Panc1 (cell line): ENCODE results near the gene CARMIL1. TPM values are rescaled to one million over a fixed set of nuclear protein-coding genes. Genes with fewer than 3 reads are reported as not detected.

ENCODE experiments used
- ATAC-seq: fragments of 200-7000 bp; cut with Tn5 transposase; 2 replicates; pipeline ENCODE4 v1.9.1; 2020; ENCODE audit warnings: mild to moderate bottlenecking, moderate library complexity
- BruUV-seq: library from RNA; stranded (reverse); fragments of 400-500 nt; replicated peaks from 2 replicates; lab custom pipeline; 2021; lab: Mats Ljungman, UMichigan
- CTCF ChIA-PET: fragments of 300-600 bp; sonication (Branson Sonifier 250); formaldehyde crosslinking; loops from one replicate; lab custom pipeline; 2022; ENCODE audit warnings: antibody characterized with exemption; lab: Charles Lee
- POLR2A ChIA-PET: fragments of 300-600 bp; sonication (Branson Sonifier 250); formaldehyde crosslinking; loops from one replicate; lab custom pipeline; 2022; ENCODE audit warnings: antibody characterized with exemption; lab: Charles Lee
- DNase-seq: peaks from one replicate; pipeline ENCODE4 v3.0.0-alpha.2; 2010; ENCODE audit warnings: low read depth, low spot score
- H3K27ac ChIP-seq: 2 replicates; pipeline ENCODE4 v1.5.1; 2011; ENCODE audit warnings: mild to moderate bottlenecking, low read length, inconsistent platforms
- H3K27me3 ChIP-seq: fragments of 200-500 bp; sonication (Bioruptor generic); 2 replicates; pipeline ENCODE4 v1.6.0; 2014; ENCODE audit warnings: low read length, inconsistent platforms; ENCODE audit not compliant: control insufficient read depth, insufficient read depth
- H3K36me3 ChIP-seq: fragments of 200-500 bp; sonication (Bioruptor generic); 2 replicates; pipeline ENCODE4 v1.5.1; 2014; ENCODE audit warnings: inconsistent platforms, mild to moderate bottlenecking, low read length, moderate library complexity; ENCODE audit not compliant: control insufficient read depth, insufficient read depth
- H3K4me1 ChIP-seq: 2 replicates; pipeline ENCODE4 v1.5.1; 2011; ENCODE audit warnings: inconsistent platforms, mild to moderate bottlenecking, low read length, moderate library complexity; ENCODE audit not compliant: control insufficient read depth, insufficient read depth
- H3K4me3 ChIP-seq, 2 experiments: 2 replicates each; pipeline ENCODE4 v1.5.1; 2011 to 2012; ENCODE audit warnings: low read depth in 2 of 2, low read length in 2 of 2, mild to moderate bottlenecking in 2 of 2, inconsistent platforms in 1 of 2, moderate library complexity in 1 of 2
- H3K9me3 ChIP-seq: fragments of 200-500 bp; sonication (Bioruptor generic); 2 replicates; pipeline ENCODE4 v1.5.1; 2014; ENCODE audit warnings: low read depth, mild to moderate bottlenecking, inconsistent platforms, low read length, moderate library complexity; ENCODE audit not compliant: control insufficient read depth, insufficient read depth
- POLR2AphosphoS5 ChIP-seq: IDR thresholded peaks from 2 replicates; pipeline ENCODE4 v1.6.1; 2012; ENCODE audit warnings: mild to moderate bottlenecking, low read depth, low read length, moderate library complexity
- SIN3A ChIP-seq: IDR thresholded peaks from 2 replicates; pipeline ENCODE4 v1.6.1; 2012; ENCODE audit warnings: low read depth, mild to moderate bottlenecking, low read length, moderate library complexity, borderline replicate concordance; ENCODE audit not compliant: insufficient read depth
- TCF7L2 ChIP-seq: IDR thresholded peaks from 2 replicates; pipeline ENCODE4 v1.6.1; 2011; ENCODE audit warnings: mild to moderate bottlenecking, low read depth, low read length, inconsistent platforms
- in situ Hi-C: cut with HindIII; loops from 2 replicates; pipeline ENCODE4 v1.10.0; 2016; ENCODE audit warnings: low sequenced_read_pairs, low pct_unique_long_range_greater_than_20kb
- intact Hi-C: fragments of 100-400 bp; cut with micrococcal nuclease; formaldehyde crosslinking; loops from one replicate; pipeline ENCODE4 v1.10.0; 2022; ENCODE audit not compliant: unreplicated experiment
- total RNA-seq: library from RNA; stranded (reverse); gene quantifications from one replicate; pipeline ENCODE4 v1.2.1, GENCODE V29; 2021; ENCODE audit not compliant: unreplicated experiment
- TF ChIP-seq, protein P1 (sequence below): fragments of 450-650 bp; IDR thresholded peaks from 2 replicates; pipeline ENCODE4 v1.5.1; 2017; ENCODE audit warnings: mild to moderate bottlenecking
- TF ChIP-seq, protein P2 (sequence below), 2 experiments: IDR thresholded peaks; 2 replicates each; pipeline ENCODE4 v1.6.1; 2011 to 2012; ENCODE audit warnings: low read depth in 2 of 2, control low read depth in 1 of 2, low read length in 1 of 2, mild to moderate bottlenecking in 1 of 2, moderate library complexity in 1 of 2; ENCODE audit not compliant: insufficient read depth in 1 of 2

The CARMIL1 gene
- total RNA-seq, 1 experiment from 2014 or later, result 4.0 TPM

DNA sequence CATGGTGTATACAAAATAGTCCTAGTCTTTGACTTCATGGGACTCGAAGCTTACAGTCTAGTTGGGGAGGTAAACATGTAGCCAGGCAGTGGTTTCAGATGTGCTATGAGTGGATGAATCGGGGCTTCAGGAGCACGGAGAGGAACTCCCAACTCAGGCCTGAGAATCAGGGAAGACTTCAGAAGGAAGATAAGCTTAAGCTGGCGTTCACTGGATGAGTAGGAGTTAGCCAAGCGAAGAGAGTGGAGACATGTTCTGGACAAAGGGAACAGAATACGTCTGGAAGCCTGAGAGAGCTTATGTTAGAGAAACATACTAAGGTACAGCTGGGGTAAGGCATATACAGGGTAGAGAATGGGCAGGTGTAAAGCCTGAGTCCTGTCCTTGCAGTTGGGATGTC is 8.8 kb downstream of the CARMIL1 start:
- DNase-seq (no peak), ATAC-seq (no peak)
- no peaks in the 10 kb centered on the region for H3K36me3 ChIP-seq
- H3K4me1 ChIP-seq, result no peaks in the 10 kb centered on the region
- no peak overlapping the region for H3K27ac ChIP-seq
- no peaks in the 10 kb centered on the region for H3K27me3 ChIP-seq
- BruUV-seq, result no TSS peak
- intact Hi-C loops, result no loop called here
- no peak for TF ChIP-seq SIN3A
- TF ChIP-seq TCF7L2, result no peak
- no peak for TF ChIP-seq POLR2AphosphoS5
- TF ChIP-seq, protein P1, sequence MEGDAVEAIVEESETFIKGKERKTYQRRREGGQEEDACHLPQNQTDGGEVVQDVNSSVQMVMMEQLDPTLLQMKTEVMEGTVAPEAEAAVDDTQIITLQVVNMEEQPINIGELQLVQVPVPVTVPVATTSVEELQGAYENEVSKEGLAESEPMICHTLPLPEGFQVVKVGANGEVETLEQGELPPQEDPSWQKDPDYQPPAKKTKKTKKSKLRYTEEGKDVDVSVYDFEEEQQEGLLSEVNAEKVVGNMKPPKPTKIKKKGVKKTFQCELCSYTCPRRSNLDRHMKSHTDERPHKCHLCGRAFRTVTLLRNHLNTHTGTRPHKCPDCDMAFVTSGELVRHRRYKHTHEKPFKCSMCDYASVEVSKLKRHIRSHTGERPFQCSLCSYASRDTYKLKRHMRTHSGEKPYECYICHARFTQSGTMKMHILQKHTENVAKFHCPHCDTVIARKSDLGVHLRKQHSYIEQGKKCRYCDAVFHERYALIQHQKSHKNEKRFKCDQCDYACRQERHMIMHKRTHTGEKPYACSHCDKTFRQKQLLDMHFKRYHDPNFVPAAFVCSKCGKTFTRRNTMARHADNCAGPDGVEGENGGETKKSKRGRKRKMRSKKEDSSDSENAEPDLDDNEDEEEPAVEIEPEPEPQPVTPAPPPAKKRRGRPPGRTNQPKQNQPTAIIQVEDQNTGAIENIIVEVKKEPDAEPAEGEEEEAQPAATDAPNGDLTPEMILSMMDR, result no peak
- TF ChIP-seq, protein P2, sequence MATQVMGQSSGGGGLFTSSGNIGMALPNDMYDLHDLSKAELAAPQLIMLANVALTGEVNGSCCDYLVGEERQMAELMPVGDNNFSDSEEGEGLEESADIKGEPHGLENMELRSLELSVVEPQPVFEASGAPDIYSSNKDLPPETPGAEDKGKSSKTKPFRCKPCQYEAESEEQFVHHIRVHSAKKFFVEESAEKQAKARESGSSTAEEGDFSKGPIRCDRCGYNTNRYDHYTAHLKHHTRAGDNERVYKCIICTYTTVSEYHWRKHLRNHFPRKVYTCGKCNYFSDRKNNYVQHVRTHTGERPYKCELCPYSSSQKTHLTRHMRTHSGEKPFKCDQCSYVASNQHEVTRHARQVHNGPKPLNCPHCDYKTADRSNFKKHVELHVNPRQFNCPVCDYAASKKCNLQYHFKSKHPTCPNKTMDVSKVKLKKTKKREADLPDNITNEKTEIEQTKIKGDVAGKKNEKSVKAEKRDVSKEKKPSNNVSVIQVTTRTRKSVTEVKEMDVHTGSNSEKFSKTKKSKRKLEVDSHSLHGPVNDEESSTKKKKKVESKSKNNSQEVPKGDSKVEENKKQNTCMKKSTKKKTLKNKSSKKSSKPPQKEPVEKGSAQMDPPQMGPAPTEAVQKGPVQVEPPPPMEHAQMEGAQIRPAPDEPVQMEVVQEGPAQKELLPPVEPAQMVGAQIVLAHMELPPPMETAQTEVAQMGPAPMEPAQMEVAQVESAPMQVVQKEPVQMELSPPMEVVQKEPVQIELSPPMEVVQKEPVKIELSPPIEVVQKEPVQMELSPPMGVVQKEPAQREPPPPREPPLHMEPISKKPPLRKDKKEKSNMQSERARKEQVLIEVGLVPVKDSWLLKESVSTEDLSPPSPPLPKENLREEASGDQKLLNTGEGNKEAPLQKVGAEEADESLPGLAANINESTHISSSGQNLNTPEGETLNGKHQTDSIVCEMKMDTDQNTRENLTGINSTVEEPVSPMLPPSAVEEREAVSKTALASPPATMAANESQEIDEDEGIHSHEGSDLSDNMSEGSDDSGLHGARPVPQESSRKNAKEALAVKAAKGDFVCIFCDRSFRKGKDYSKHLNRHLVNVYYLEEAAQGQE (IDR thresholded peaks at IDR 0.05; ENCODE audit: insufficient read depth in 1 of 2, low read depth in 2 of 2, low read length in 1 of 2), result no peak
- H3K9me3 ChIP-seq, result no peaks in the 10 kb centered on the region
- H3K4me3 ChIP-seq, result no peak overlapping the region
- in situ Hi-C loops, result no loop called here
- ChIA-PET CTCF (interaction anchor here (0.6 kb wide), 1 partner anchor 9 kb away, joined by 4 read pairs; the partner anchor contains the start of gene CARMIL1), POLR2A (no interaction called here)

- no peak for ATAC-seq
- POLR2A ChIA-PET, result no interaction called here
Observed at GRCh38 chr6:25288518-25288917, 9.3 kb downstream of the CARMIL1 start.

More at GRCh38 chr6:25288518-25288917, 9.3 kb downstream of the CARMIL1 start:
- TF ChIP-seq, protein P2 (IDR thresholded peaks at IDR 0.05; ENCODE audit: insufficient read depth in 1 of 2, low read depth in 2 of 2, low read length in 1 of 2), result no peak
- TF ChIP-seq, protein P1, result no peak
- TF ChIP-seq POLR2AphosphoS5 (no peak), TCF7L2 (no peak), SIN3A (no peak)
- Histone ChIP-seq H3K9me3 (no peaks in the 10 kb centered on the region), H3K4me3 (no peak overlapping the region), H3K4me1 (no peaks in the 10 kb centered on the region), H3K27ac (no peak overlapping the region), H3K36me3 (no peaks in the 10 kb centered on the region), H3K27me3 (no peaks in the 10 kb centered on the region)
- CTCF ChIA-PET, result no interaction called here
- no peak for DNase-seq
- in situ Hi-C loops (no loop called here), intact Hi-C loops (no loop called here)
- BruUV-seq, result no TSS peak
